HG03520 (cell line): Measurements from ENCODE around the gene UBASH3B.

Source experiments
- ATAC-seq: cut with Tn5 transposase; IDR thresholded peaks from one replicate; pipeline ENCODE4 v1.9.1; 2021; ENCODE audit warnings: mild to moderate bottlenecking, moderate library complexity; ENCODE audit not compliant: unreplicated experiment

The UBASH3B gene

GRCh38 chr11:122751292-122752070 is 96.0 kb downstream of the UBASH3B start:
- no peak for ATAC-seq

GRCh38 chr11:122754028-122754427 is 98.5 kb downstream of the UBASH3B start:
- ATAC-seq: no peak

GRCh38 chr11:122754553-122755322 is 99.2 kb downstream of the UBASH3B start:
- ATAC-seq: peak; percentile 54

DNA sequence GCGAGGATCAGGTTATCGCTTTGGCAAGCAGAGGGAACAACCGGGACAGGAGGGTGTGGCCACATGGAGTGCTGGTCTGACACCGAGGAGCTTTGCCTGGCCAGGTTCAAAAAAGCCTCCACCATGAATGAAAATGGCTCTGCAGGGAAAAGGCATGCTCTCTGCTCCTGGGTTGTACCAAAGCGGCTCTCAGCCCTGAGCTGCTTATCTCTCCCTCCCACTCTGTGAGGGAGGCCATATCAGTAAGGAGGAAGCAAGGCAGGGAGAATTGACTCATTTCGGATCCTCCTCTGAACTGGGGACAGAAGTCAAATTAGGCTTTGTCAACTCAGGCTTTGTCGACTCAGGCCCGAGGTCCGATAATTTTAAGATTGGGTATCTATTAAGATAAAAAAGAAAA is 99.9 kb downstream of the UBASH3B start:
- no peak for ATAC-seq

DNA sequence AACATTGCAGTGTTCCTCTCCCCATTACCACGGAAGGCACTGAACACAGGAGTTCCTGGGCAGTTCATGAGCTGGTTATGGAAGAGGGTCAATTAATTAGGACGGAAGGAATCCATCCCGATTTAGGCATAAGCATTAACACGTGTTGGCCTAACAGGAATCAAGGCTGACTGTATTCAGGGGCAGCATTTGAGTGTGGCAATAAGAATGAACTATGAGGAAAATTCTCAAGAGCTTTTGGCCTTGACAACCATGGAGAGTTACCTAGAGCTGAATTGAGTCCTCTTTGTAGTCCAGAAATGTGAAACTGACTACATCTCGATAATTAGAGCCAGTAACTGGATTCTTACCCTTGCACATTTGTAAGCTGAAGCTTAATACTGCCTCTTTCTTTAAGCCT is 100.4 kb downstream of the UBASH3B start:
- ATAC-seq: no peak

DNA sequence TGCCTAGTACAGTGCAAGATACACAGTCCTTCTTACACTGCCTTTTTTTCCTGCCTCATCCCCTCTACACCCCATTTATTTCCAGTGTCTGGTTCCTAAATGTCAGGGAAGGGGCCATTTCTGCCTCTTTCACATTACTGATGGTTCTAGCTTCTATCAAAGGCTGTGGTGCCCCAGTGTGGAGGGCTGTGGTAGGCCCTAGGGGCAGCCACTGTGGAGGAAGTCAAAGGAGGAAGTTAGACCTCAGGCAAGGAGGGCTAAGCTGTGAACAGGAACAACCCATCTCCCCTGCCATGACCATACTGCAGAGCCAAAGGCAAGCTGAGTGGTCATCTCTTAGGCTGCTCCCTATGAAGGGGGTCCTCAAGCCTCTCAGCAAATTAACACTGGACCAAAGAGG is 100.9 kb downstream of the UBASH3B start:
- ATAC-seq: peak; percentile 63

DNA sequence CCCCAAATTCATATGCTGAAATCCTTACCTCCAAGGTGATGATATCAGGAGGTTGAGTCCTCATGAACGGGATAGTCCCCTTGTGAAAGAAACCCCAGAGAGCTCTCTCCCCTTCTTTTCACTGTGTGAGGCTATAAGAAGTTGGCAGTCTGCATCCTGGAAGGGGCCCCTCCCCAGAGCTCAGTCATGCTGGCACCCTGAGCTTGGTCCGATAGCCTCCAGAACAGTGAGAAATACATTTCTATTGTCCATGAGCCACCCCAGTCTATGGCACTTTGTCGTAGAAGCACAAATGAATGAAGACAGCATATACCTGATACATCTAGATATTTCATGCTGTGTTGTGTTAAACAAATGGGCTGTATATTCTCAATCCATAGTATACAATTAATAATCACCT is 101.7 kb downstream of the UBASH3B start:
- no peak for ATAC-seq

DNA sequence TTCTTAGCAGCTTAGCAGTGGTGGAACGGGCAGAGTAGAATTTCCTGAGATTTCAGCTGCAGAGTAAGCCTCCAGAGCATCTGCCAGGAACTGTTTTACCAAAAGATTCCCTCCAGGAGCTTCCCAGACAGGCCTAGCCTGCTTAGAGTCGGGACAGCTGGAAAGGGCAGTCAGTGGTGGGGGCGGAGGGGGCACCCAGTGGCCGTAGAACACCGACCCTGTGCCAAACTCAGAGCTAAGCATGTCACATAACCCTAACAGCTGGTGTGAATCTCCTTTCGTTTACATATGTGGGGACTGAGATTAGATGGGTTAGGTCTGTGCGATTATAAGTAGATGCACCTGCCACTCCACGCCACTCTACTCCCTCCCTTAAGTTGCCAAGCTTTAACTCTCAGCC is 102.8 kb downstream of the UBASH3B start:
- no peak for ATAC-seq

- ATAC-seq: no peak
These were observed 103.5 kb downstream of the UBASH3B start for GRCh38 chr11:122758974-122759373.

- ATAC-seq: no peak
These were observed 107.6 kb downstream of the UBASH3B start for GRCh38 chr11:122763108-122763507.

DNA sequence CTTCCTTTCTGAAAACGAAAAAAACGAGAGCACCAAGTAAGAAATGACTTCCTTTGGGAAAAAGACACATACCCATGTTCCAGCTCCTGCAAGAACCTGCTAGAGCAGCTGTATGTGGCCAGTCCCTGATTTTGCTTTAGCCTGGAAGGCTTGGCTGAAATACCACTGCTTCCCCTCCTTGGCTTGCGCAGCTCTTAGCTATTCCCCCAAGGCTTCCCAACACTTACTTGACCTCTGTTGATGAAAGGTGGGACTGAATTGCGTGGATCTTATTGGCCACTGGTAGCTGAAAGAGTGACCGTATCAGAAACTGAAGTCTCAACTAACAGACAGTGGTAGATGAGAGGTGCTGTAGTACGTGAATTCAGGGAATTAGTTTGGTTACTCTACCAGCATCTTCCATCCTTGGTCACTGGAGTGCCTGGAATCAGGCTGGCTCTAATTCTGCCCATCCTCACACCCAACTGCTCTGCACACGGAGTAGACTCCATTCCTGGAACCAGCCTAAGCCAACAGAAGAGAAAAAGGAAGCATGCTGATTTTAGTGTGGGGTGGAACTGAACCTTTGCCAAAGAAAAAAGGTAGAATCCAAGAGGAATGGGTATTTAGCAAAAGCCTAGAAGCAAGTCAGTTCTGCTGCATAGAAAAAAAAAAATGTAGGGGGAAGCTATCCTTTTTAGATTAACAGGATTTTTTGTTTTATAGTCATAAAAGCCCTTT is 109.0 kb downstream of the UBASH3B start:
- ATAC-seq: no peak

DNA sequence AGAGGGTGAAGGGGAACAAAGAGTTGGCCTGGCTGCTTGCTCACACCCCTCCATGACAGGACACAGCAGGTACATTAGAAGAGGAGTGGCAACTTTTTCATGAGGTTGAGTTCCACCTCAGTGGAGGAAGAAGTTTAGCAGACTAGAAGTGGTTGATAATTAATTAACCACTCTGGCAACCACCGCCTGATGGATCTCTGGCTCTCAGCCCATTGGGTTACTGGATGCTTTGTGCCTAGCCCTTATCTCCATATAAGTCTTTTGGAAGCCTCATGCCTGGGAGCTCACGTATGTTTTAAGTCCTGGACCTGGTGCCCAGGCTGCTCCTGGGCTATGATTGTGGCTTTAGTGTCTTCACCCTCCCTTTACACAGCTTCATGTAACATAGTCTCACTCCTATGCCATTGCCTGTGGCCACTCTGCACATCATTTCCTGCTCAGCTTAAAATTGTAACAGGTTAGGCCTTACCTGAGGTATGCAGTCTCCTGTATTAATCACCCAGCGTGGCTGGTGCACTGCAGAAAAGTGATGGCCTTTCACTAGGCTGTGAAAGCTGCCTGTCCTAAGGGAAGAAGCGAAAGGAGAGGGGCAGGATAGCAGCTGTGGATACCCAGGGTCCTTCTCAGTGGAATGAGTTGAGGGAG is 110.1 kb downstream of the UBASH3B start:
- no peak for ATAC-seq

GRCh38 chr11:122769126-122769780 is 113.7 kb downstream of the UBASH3B start:
- no peak for ATAC-seq

DNA sequence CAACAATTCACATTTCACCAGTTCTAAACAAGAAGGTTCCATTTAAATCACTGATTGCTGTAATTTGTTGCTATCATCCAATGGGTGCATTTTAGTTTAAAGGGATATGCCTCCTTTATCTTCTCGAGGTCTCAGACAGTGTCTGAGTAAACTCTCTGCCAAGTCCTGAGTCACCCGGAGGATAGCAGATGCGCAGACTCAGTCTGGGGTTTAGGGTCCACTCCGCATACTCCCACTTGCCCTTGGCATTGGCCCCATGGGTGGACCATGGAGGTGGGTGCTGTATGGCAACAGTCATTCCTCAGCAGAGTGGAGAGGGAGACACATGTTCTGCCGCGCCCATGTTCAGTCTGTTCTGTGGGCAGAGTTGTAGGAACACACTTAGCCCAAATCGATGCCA is 117.4 kb downstream of the UBASH3B start:
- no peak for ATAC-seq

DNA sequence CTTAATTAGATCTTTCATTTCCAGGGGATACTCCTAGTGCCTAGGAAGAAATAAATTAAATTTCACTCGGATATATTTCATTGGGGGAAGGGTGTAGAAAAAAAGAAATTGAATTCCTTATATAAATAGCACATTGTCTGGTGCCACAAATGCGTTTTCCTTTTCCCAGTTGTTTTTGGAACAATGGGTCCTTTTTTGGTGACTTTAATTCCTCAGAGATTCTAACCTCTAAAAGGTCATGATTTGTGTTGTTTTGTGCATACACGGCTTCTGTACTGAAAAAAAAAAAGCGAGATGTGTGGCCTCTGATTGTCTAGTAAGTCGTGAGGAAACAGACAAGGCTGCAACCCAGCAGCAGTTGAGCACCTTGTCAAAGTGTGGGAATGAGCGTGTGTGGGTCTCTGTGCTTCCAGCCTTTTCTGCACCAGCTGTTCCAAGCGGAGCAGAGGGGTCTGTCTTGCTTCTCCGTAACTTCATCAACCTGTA is 118.3 kb downstream of the UBASH3B start:
- no peak for ATAC-seq

GRCh38 chr11:122775675-122776271 is 120.3 kb downstream of the UBASH3B start:
- no peak for ATAC-seq

GRCh38 chr11:122776546-122776945 is 121.0 kb downstream of the UBASH3B start:
- no peak for ATAC-seq

DNA sequence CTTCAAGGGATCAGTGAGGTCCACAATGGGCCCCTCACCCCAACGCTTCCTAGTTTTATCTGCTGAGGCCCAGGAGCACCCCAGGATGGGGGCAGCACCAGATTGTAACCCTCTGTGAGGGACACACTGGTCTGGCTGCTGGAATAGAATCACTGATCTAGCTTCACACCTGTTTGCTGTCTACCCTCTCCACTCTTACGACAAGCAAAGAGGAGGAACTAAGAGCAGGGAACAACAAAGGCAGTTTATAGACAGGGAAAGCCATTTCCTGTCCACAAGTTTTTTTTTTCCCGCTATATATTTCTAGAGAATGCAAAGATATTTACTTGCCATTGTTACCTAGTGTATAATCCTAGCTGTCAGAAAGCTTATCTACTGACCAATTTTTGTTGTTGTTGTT is 121.8 kb downstream of the UBASH3B start:
- no peak for ATAC-seq

DNA sequence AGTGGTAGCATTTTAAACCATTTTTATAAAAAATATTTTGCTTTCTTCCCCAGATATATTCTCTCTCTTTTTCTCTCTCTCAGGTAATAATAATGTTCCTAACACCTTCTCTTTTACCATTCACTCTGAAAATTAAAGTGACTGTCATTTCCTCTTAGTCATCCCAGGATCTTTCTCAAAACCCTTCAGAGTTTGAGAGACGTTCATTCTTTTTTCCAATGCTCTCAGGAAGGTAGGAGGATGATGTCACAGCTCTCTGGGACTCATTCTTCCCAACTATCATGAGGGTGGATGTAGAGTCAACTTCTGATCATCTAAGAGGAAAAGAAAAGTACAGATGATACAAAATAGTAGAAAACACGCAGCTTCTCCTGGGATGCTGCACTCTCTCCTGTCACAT is 122.6 kb downstream of the UBASH3B start:
- no peak for ATAC-seq

DNA sequence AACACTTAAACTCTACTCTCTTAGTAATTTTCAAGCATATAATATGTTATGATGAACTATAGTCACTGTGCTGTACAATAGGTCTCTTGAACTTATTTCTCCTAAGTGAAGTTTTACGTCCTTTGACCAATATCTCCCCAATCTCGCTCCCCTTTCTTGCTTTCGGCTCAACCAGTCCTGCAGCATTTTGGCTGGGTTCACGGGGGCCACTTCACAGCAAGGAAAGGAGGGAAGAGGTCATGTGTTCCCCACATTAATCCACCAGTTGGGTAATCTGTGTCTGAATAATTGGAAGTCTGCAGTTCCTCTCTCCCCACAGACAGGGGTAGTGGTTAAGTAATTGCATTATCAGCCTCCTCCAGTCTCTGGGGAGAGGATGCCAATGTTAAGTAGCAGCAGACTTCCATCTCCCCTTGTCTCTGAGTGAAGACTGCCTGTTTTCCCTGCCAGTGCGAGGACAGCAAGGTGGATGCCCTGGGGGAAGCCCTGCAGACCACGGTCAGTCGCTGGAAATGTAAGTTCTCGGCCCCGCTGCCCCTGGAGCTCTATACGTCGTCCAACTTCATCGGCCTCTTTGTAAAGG is 123.6 kb downstream of the UBASH3B start:
- no peak for ATAC-seq
